ENCODE measurements around the gene CROCC2.
"Not testable (repeated sequence)": the region's sequence is repeated elsewhere in the genome, so short reads cannot be mapped to it uniquely, and the experiment has no call there.

Gene CROCC2

DNA sequence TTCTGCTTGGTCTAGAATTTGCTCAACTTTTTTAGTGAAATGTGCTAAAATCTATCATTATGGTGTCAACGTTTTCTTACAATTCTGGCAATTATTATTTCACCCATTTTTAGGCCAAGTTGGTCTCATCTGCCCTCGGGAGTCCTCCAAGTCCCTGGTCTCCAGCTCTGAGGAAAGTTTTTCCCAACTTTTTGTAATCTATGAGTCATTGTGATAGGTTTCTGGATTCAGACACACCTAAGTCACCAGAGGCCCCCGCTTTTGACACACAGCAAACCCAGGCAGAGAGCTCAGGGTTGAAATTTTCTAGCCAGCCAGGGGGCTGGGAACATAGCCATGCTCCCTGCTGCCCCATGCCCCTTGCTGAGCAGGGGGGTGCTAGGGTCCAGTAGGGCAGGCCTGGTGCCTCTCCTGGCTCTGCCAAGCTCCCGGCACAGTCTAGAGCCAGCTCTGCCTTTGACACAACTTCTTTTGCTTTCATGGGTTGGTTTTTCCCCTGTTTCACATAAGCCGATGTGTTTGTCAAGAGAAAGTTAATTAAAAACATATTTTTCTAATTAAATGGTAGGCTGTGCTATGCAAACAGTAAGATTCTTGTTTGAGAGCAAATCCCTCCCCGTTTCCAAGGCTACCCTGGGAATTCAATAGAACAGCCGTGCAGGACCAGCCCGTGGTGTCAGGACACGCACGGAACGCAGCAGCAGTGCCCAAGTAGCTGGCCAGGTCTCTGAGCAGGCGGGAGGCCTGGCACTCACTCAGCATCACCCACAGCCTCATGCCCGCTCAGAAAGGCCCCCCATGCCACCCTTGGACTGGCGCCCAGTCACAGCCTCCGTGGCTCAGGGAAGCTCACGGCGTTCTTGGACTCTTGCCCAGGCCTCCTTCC lies 66.7 kb downstream of the CROCC2 start:
- no peak for DNase-seq

DNA sequence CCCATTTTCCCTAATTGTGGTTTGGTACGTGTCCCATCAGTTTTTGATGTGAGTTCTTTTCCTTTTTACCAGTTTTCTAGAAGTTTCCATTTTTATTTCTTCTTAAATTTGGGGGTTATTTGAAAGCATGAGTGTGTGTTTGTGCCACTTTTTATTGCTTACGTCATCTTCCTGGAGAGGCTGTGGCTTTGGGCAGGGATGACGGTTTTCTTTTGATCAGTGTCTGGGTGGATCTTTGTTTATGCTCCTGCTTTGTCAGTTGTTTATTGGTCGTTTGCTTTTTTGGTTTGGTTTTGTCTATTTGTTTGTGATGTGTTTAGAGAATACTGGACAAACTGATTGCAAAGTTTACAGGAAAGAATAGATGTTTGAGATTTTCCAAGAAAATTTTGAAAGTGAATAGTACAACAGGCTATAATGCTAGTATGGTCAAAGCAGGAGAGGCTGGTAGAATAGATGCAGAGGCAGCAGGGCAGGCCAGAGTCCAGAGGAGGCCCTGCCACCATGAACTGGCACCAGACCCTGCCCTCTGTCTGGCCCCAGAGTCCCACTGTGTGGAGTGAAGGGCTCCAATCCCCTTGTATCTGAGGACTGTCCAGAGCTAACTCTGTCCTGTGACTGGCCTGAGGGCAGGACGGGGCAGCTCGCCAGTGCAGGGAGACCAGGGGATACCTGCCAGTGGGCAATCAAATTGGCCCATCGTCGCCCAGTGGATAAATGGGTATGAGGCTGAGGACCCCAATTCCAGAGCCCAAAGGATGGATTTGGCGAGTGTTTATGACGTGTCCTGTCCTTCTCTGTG lies 68.8 kb downstream of the CROCC2 start:
- no peak for DNase-seq

DNA sequence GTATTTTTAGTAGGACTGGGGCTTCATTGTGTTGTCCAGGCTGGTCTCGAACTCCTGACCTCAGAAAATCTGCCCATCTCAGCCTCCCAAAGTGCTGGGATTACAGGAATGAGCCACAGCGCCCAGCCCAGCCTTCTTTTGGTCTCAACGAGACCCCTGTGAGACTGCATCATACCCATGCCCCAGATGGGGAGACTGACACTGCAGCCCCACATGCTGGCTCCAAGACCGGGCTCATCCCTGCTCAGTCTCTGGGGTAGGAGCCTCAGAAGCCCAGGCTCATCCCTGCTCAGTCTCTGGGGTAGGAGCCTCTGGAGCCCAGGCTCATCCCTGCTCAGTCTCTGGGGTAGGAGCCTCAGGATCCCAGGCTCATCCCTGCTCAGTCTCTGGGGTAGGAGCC lies 69.8 kb downstream of the CROCC2 start:
- not testable (repeated sequence) for DNase-seq

DNA sequence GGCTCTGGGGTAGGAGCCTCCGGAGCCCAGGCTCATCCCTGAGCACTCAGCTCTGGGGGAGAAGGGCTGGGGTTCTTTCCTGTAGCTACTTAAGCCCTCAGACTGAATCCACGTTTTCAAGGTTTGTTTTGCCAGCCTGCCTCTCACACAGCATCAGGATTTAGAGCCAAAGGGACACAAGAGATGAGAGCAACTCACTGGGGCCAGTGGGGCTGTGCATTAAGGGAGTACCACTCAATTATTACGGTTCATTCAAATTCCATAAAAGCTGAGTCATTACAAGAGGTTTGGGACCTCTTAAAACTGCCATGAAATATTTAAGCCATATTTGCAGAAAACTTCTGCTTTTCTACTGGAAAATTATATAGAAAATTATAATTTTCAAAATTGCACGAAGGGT lies 75.1 kb downstream of the CROCC2 start:
- DNase-seq = no peak

DNA sequence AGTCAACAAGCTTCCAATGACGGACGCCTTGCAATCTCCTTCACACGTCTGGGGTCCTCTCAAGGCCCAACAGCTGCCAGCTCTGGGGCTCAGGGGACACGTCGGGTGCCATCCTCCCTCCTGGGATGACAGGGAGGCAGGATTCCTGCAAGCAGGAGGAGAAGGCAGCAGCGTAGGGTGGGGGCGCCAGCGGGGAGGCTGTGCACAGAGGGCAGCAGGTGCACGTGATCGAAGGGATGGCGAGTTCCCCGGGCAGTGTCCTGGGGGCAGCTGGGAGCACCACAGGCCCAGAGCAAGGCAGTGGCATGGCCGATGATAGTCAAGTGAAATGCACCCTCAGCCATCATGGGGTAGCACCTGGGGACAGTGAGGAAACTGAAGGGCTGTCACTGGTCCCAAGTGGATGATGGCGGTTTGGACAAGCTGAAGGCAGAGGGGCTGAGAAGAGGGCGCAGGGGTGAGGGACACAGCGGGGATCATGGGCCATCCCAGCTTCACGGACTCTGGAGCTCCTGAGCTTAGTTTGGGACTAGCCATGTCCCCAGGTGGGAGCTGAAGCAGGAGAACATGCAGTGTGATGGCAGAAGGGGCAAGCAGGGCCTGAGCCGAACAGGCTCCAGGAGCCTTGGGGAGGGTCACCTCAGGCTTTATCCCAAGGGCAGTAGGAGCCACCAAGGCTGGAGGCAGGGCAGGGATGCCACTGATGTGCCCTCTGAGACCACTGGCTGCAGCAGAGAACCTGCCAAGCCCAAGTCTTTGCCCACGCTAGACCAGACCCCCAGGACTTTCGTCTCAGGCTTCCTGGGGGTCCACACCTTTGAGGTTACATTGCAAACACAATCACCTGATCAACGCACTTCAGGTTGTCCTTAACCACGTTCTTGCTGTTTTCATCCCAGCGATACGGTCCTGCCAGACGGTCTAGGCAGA lies 76.0 kb downstream of the CROCC2 start:
- no peak for DNase-seq

DNA sequence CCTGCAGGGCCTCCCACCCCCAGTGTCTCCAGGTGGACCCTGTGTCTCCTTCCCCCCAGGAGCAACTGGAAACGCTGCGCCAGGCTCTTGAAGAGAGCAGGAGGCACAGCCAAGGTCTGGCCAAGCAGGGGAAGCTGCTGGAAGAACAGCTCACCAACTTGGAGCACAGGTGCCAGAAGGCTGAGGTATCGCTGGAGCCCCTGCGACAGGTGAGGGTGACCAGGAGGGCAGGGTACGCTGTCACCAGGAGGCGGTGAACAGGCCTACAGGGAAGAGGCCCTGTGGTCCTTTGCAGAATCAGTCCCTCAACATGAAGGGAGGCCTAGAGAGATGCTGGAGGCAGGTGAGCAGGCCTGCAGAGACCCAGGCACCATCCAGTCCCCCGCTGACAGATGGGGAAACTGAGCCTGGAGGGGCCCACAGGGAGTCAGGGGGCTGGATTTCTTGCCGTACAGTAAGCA lies 76.7 kb downstream of the CROCC2 start:
- no peak for DNase-seq

DNA sequence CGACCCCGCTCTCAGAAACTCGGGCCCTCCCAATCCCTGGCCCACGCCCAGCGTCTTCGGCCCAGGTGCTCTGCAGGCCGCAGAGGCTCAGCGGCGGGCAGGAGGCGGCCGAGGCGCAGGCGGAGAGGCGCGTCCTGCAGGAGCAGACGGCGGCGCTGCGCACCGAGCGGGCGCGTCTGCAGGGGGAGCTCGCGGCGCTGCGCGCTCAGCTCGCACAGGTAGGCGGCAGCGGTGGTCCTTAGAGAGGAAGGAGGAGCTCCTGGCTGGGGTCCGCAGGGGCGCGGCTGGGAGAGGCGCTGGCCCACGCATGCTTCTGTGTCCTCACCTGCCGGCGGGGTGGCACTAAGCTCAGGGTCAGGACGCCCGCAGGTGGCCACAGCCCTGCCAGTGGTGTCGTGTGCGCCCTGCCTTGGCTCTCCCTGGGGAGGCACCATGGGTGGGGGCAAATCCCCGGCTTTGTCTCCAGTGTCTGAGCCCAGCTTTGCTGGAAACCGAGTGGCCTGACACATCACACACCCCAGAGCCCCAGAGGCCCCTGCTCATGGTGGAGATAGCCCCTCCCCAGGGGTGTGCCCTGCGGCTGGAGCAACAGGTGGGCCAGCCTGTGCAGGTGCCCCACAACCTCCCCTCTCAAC lies 77.3 kb downstream of the CROCC2 start:
- peak in 1 of 2 donors; percentile 11 for DNase-seq

DNA sequence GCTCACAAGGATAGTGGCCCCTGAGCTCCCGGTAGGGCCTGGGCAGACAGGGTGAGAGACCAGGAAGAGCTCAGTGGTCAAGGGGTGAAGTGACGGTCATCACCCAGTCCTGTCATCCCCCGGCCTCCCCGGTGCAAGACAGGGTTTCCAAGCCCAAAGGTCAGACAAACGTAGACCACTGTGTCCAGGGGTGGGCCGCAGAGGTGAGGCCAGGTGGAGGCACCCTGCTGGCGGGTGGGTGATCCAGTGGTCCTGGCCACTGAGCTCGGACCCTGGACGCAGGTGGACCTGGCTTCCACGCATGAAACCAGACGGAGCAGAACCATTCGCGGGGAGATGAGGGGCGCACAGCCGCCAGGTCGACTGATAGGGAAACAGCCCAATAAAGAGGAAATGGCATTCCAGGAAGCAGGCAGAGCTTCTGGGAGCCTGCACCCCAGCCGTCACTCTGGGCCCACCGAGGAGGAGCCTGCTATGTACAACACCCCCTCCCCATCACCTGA lies 77.9 kb downstream of the CROCC2 start:
- no peak for DNase-seq

DNA sequence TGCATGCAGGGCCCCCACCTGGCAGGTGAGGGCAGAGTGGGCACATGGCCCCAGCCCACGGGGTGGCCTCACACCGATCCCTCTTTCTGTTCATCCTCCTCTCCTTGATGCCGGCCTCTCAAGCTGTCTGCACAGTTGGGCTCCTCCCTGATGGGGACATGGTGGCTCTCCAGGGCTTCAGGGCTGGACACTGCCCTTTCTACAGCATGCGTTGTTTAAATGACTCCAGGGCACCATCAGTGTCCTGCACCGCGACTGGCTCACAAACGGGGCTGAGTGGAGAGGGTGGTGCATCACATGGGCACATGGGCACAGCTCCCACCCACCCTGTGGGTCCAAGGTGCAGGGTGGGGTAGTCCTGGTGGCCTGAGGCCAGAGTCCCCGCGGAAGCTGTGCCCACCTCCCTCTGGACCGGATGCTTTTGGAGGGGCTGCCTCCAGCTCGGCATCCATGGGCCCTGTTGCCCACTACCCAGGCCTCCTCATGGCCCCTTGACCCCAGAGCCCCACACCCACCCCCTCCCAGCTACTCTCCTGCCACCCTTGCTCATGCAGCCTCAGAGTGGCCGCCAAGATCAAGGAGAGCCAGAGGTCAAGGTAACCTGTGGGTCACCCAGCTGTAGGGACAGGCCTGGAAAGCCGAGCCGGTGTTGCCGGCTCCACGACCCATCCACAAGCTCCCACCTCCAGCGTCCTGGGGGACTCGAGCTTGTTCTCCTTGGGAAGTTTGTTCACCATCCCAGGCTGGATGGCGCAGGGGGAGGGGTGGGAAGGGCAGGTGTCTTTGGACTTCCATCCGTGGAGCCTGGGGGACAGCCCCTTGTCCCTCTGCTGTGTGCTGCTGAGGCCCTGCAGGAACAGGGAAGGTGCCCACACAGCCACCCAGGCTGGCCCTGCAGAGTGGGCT lies 80.0 kb downstream of the CROCC2 start:
- no peak for DNase-seq

DNA sequence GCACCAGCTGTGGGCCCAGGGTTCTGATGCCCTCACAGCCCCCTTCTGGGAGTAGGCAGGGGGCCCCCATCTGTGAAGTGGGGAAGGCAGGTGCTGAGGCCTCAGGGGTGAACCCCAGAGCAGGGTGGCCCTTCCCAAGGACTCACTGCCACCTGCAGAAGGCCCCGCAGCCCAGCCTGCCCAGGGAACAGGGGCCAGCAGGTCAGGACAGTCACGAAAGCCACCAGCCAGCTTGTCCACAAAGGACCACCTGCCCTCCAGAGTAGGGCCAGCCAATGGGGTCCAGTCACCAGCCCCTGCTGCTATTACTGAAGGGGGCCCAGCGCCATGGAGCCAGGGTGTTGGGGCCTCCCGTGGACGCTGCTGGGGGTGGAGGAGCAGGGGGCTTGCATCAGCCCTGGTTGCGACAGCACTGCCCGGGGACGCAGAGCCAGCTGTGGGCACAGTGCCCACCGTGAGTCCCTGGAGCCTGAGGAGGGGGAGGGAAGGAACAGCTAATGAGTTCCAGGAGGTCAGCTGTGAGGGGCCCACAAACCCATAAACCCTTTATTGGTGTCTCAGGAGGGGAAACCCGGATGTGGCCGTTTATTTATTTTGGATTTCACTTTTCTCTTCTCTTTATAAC lies 80.8 kb downstream of the CROCC2 start:
- peak in 1 of 2 donors; percentile 16 for DNase-seq

DNA sequence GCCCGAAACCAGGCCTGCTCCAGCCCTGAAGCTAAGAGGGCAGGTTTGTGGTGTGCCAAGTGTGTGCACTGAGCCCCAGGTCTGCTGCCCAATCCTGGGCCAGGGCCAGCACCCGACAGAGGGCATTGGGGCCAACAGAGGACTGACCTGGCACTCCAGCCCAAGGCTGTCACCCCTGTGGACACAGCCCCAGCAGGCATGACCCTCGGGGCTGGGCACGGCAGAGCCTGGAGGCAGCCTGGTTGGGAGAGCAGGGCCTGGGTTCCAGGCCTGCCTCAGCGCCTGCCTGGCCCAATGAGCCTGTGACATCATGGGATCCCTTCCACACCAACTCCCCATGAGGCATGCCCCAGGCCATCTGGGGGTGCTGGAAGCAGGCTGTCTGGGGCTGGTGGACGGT lies 81.5 kb downstream of the CROCC2 start:
- no peak for DNase-seq

DNA sequence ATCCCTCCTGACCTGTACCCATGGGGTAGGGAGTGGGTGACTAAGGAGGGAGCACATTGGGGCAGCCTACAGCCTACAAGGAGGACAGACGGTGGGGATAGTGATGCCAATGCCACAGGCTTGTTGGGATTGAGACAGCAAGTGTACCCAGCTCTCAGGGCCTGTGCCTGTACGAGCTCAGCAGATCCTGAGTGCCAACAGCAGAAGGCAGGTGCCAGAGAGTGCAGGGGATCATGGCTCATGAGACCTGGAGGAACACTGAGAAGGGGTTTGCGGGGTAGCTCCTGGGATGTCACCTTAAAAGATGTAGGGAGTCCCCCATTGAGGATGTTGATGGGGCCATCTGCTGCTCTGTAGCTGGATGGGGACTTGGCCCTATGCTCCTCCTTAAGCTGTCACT lies 82.0 kb downstream of the CROCC2 start:
- DNase-seq = no peak

DNA sequence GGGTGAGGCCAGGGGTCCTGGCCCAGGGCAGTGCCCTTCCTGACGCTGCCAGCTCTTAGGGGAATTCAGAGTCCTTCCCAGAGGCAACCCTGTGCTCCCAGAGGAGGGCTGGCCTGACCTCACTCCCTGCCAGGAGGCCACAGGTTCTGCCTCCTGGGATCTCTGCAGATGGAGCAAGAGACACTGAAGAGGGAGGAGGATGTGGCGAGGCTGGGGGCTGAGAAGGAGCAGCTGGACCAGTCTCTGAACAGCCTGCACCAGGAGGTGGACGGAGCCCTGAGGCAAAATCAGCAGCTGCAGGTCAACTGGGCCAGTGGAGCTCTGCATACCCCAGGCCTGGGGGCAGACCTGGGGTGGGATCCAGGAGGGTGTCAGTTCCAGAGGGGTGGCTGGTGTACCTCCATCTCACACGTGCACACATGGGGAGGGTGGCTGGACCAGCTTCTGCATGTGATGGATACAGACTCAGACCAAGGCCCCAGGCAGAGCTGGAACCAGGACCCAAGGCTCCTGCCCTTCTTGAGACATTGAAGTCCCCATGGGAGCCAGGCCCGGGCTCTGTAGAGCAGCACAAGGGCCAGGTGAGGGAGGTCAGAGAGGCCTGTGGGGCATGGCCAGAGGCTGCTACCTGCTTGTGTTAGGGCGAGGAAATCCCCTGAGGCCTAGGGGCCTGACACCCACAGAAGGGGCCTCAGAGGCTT lies 82.6 kb downstream of the CROCC2 start:
- DNase-seq = no peak

DNA sequence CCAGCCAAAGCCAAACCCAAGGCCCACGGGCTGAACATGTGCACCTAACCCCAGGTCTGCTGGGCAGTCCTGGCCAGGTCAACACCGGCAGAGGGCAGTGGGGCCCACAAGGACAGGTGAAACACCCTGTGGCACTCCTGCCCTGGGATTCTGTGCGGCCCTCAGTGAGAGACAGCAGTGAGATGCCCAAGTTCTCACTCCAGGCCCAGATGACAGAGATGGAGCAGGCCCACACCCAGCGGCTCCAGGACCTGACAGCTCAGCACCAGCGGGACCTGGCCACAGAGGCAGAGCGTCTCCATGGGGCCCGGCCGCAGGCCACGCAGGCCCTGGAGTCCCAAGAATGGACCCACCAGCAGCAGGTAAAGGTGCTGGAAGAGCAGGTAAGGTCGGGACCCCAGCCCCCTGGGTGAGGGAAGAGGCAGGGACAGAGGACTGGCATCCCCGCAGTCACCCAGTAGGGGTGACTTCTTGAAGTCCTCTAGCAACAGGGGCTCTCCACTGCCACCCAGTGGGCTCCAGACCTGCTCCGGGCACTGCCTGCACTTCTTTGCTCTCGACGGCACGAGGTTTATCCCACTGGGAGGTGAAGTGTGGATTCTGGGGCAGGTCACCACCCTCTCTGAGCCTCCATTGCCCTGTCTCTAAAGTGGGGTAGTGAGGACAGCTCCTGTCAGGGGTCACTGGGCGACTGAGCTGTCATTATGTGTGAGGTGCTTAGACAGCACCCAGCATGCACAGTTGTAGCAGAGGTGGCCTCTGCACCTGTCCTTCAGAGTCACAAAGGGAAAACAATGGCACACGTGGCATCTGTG lies 83.5 kb downstream of the CROCC2 start:
- DNase-seq = peak in 1 of 2 donors; percentile 33

DNA sequence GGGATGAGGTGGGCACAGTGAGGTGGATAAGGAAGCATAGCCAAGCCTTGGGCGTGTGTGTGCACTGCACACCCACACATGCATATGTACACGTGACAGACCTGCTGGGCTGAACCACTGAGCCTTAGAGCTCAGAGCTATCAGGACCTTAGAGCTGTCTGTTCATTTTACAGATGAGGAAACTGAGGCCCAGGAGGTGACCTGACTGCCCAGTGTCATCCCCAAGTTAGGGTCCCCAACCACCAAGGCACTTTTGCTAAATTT lies 84.1 kb downstream of the CROCC2 start:
- DNase-seq = no peak

DNA sequence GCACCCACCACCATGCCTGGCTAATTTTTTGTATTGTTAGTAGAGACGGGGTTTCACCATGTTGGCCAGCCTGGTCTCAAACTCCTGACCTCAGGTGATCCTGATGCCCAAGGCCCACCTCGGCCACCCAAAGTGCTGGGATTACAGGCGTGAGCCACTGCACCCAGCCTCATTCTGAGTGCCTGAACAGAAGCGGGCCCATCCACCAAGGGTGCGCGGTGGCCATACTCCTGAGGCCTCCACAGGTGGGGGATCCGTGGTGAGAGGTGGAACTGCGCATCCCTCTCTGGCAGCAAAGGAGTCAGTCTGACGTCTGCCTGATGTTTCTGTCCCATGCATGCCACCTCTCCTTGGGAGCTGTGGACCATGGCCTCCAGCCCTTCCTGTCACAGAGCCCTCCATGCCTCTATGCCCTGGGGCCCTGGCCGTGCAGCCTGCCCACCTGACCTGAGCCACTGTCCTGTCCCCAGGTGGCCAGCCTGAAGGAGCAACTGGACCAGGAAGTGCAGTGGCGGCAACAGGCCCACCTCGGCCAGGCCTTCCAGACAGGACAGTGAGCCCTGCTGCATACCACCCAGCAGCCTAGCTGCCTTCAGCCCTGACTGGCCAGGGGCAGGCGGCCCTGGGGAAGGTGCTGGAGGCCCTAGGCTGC lies 84.7 kb downstream of the CROCC2 start:
- no peak for DNase-seq

DNA sequence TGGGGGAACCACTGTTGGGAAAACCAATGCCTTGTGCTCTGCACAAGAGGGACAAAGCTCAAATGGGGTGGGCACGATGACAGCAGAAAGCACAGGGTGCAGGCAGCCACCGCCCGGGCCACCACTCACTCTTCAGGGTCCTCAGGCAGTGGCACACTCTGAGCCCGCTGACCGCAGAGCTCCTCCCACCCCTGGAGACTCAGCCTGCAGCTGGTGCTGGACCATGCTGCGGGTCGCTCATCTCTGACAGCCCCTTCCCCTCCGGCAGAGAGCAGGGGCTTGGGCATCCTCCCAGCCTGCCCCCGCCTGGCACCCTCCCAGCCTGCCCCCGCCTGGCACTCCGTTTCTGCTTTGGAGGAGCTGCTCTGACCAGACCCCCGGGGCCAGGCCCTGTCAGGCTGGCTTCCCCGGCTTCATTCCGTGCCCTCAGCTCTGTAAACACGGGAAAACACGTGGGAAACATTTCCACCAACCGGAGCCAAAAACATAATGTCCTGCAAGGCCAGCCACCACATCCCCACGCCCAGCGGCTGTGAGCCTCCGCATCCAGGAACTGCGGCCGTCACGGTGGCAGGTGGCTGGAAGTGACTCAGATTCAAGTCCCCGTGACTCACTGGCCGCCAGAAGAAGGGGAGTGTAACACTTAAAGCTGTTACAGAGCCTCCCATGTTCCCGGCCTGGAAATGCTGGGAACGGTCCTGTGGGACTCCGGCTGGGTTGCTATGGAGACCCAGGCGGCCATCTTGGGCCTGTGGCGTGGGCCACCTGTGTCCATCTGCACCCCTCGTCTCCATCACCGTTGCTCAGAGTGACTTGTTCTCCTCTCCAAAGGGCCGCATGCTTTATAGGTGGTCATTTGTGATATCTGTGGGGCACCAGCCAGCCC lies 85.5 kb downstream of the CROCC2 start:
- no peak for DNase-seq

Measured in inflammatory macrophage treated with lipopolysaccharide for 1 hour (primary cell).